GM04504 (cell line): Measurements from ENCODE around the gene KRTAP5-7.
"Not testable (repeated sequence)": the region's sequence is repeated elsewhere in the genome, so short reads cannot be mapped to it uniquely, and the experiment has no call there.

Experiments used
- DNase-seq: peaks from one replicate; pipeline ENCODE4 v3.0.0-alpha.2; 2012; ENCODE audit warnings: low read depth

Gene KRTAP5-7

GRCh38 chr11:71534711-71535608 lies 7.9 kb downstream of the KRTAP5-7 start:
- DNase-seq, result not testable (repeated sequence)

GRCh38 chr11:71535825-71536224 lies 8.8 kb downstream of the KRTAP5-7 start:
- DNase-seq, result no peak

GRCh38 chr11:71537537-71537936 lies 10.5 kb downstream of the KRTAP5-7 start:
- DNase-seq, result no peak

- not testable (repeated sequence) for DNase-seq
Measured at GRCh38 chr11:71537977-71538665, 11.1 kb downstream of the KRTAP5-7 start, which contains the start of gene KRTAP5-8. Gene KRTAP5-8, plus strand, starts transcription at chr11:71538025. Its CDS starts 31 bp downstream, at chr11:71538056.

- DNase-seq, result no peak
Measured at GRCh38 chr11:71538666-71538990, 11.6 kb downstream of the KRTAP5-7 start.

GRCh38 chr11:71539017-71539416 lies 11.9 kb downstream of the KRTAP5-7 start:
- DNase-seq, result no peak

- not testable (repeated sequence) for DNase-seq
Measured at GRCh38 chr11:71539971-71540370, 12.9 kb downstream of the KRTAP5-7 start.

GRCh38 chr11:71540521-71541304 lies 13.6 kb downstream of the KRTAP5-7 start:
- not testable (repeated sequence) for DNase-seq

GRCh38 chr11:71542382-71542781 lies 15.3 kb downstream of the KRTAP5-7 start:
- no peak for DNase-seq

- no peak for DNase-seq
Measured at GRCh38 chr11:71542879-71543777, 16.1 kb downstream of the KRTAP5-7 start.

- no peak for DNase-seq
Measured at GRCh38 chr11:71543866-71544265, 16.8 kb downstream of the KRTAP5-7 start.

- DNase-seq, result no peak
Measured at GRCh38 chr11:71544525-71545214, 17.6 kb downstream of the KRTAP5-7 start.

GRCh38 chr11:71545405-71545966 lies 18.4 kb downstream of the KRTAP5-7 start:
- no peak for DNase-seq

GRCh38 chr11:71548120-71548519 lies 21.1 kb downstream of the KRTAP5-7 start, which contains the start of gene KRTAP5-9:
Gene KRTAP5-9, plus strand, starts transcription at chr11:71548420. Its CDS starts 238 bp downstream, at chr11:71548658.
- DNase-seq, result no peak

GRCh38 chr11:71548716-71549151 lies 21.7 kb downstream of the KRTAP5-7 start:
- no peak for DNase-seq

GRCh38 chr11:71551711-71552110 lies 24.6 kb downstream of the KRTAP5-7 start:
- DNase-seq, result no peak

- no peak for DNase-seq
Measured at GRCh38 chr11:71554996-71555395, 27.9 kb downstream of the KRTAP5-7 start.

GRCh38 chr11:71555508-71555907 lies 28.4 kb downstream of the KRTAP5-7 start:
- no peak for DNase-seq

GRCh38 chr11:71556018-71556417 lies 29.0 kb downstream of the KRTAP5-7 start:
- DNase-seq, result no peak

GRCh38 chr11:71557257-71557656 lies 30.2 kb downstream of the KRTAP5-7 start:
- DNase-seq, result no peak
